ENCODE data around the gene IGF2R.

IGF2R gene

GRCh38 chr6:160057080-160057479, 88.2 kb downstream of the IGF2R start:
- no peak for DNase-seq

- DNase-seq: no peak
Observed at GRCh38 chr6:160058603-160059215, 89.8 kb downstream of the IGF2R start.

- no peak for DNase-seq
Observed at GRCh38 chr6:160060221-160060620, 91.3 kb downstream of the IGF2R start.

DNA sequence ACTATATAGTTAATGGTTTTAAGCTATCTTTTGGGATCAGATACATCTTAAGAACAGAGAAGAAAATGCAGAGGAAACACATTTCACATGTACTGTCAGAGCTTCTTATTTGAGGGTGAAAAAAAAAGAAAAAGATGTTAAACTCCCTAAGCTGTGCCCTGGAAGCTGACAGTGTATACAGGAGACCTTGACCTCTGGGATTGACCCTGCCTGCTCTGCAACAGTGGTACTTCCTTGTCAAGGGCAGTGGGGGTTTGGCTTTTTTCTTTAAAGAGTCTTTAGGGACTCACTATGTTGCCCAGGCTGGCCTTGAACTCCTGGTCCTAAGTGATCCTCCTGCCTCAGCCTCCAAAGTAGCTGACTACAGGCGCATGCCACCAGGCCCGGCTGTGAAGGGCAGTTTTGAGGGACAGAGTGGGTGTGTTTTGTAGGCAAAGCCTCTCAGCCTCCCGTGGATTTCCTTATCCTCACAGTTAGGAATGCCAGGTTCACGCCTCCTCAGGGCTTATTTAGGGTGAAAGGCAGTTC, 92.1 kb downstream of the IGF2R start:
- DNase-seq: no peak

- DNase-seq: no peak
Observed at GRCh38 chr6:160063771-160064413, 95.0 kb downstream of the IGF2R start.

DNA sequence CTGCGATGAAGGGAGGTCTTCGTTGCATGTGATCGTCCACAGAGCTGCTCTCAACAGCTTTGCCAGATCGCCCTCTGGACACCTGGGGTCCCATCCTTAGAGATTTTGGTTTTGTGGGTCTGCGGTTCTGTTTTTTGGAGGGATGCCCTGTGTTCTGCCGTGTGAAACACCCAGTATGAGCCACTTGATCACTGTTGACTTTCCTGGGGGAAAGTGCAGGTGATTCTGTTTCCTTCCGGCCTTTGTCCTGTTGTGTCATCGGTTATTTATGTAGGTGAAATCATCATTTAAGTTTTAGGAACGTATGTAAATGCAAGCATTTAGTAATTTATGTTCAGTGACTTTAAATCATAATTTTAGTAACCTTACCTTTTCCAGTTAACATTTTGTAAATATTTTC, 96.3 kb downstream of the IGF2R start:
- DNase-seq: no peak

DNA sequence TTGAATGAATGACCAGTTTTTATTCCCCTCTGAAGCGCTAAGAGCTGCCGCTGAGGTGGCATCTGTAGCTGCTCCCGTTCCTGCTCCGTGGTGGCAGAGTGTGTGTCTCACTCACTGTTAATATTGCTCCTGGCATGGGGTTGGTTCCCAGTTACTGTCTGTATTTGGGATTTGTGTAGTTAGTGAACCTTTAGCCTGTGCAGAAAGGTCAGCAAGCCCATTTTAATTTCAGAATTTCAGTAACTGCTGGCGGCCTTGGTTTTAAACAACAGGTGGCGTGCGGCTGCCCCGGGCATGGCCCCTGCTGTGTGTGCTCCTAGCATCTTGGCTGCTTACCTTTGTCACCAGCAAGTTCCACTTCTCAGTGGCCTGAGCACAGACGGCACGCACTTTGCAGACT, 98.7 kb downstream of the IGF2R start:
- DNase-seq: no peak

DNA sequence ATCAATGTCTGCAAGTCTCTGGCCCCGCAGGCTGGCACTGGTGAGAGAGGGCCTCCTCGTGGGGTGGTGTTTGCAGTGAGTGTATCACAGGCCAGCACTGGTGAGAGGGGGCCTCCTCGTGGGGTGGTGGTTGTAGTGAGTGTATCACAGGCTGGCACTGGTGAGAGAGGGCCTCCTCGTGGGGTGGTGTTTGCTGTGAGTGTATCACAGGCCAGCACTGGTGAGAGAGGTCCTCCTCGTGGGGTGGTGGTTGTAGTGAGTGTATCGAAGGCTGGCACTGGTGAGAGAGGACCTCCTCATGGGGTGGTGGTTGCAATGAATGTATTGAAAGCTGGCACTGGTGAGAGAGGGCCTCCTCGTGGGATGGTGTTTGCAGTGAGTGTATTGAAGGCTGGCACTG, 99.5 kb downstream of the IGF2R start:
- no peak for DNase-seq

- DNase-seq: no peak
Observed at GRCh38 chr6:160069050-160069454, 100.2 kb downstream of the IGF2R start.

- DNase-seq: no peak
Observed at GRCh38 chr6:160069459-160069858, 100.6 kb downstream of the IGF2R start.

DNA sequence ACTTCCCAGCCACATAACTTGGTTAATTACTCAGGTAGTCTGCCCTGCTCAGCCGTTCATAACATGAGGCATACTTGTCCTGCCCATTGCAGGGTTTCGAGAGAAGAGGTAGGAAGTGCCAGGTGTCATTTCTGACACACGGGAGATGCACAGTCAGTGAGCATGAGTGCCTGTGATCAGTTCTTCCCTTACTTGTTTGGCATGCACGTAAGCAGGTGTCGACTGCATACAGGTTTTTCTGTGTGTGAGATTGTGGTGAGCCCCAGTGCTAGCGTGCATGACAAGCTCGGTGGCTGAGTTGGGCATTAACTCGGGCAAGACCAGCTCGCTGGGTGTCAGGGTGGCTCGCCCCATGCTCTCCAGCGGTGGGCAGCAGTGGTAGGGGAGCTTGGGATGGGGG, 101.5 kb downstream of the IGF2R start:
- DNase-seq: no peak

- DNase-seq: no peak
Observed at GRCh38 chr6:160070831-160071230, 101.9 kb downstream of the IGF2R start.

DNA sequence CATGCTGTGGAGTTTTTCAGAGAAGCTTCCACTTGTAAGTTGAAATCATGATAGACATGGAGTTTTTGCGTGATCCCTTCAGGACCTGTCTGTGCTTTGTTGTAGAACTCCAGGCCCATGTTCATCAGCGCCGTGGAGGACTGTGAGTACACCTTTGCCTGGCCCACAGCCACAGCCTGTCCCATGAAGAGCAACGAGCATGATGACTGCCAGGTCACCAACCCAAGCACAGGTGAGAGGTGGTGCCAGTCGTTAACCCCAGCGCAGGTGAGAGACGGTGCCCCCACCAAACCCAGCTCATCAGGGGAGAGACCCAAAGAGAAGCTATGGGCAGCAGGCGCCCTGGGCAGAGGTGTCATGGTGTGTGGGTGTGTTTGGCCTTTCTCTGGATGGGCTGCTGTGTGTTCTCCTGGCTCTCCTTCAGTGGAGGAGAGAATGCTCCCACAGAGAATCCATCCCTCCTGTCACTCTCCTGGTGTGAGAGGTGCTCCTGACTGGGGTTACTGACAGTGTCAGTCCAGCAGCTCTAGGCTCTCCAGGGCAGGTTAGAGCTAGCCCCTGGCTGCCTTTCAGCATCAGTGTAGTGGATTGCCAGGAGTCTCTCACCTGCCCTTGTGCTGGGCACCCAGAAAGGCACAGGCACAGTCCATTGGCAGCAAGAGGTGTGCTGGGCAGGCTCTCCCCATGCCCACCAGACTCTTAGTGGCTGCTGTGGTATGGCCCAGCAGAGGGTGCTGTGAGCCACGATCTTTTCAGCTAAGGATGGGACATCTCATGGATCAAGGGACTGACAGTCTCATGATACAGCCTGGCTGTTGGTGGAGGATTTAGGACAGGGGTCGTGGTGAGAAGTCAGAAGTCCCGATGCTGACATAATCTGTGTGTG, 103.2 kb downstream of the IGF2R start:
- DNase-seq: no peak

GRCh38 chr6:160073272-160073671, 104.4 kb downstream of the IGF2R start:
- DNase-seq: no peak

DNA sequence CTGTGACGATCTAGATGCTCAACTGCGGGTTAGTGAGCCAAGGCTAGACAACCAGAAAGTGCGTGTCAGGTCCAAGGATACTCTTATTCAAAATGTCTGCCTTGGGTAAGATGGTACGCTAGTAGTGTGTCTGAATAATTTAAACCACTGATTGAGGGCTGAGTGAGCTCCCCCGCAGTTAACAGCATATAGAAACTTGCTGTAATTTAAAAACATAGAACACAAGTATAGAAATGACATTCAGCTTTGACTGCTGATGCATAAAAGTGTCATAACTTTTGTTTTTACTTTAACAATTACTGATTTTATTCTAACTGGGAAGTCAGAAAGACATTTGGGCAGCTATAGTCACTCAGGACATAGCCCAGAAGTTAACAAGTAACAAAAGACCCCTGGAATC, 107.1 kb downstream of the IGF2R start:
- no peak for DNase-seq

DNA sequence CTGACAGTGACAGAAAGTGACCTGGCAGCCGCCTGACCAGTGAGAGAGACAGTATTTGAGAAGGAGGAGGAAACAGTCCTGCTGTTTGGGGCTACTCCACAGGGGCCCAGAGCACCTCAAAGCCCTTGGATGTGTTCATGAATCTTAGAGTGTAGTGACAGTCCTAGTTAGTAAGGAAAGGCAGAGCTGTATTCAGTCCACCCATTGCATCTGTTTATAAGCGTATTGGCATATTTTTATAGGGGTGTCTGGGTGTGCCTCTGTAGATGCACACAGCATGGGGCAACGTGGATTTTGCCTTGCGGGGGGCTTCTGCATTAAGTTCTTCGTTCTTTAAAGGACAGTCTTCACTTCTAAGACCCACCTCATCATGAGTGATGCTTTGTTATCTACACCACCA, 108.1 kb downstream of the IGF2R start:
- no peak for DNase-seq

DNA sequence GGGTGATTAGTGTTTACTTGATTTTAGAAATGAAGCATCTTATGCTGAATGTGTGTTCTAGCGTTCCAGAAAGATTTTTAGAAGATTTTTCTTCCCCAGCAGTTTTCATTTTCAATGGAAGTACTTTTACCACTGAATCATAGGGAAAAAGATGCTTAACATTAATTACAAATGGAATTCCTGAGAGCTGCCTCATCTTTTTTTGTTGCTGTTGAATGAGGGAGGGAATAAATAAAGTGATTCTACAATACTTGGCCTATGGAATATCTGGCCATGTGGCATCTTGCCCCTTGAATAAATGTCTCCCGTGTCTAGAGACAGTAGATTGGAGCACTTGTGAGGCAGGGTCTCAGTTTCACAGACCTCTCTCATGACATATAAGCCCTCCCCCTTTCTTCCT, 108.6 kb downstream of the IGF2R start:
- DNase-seq: no peak

DNA sequence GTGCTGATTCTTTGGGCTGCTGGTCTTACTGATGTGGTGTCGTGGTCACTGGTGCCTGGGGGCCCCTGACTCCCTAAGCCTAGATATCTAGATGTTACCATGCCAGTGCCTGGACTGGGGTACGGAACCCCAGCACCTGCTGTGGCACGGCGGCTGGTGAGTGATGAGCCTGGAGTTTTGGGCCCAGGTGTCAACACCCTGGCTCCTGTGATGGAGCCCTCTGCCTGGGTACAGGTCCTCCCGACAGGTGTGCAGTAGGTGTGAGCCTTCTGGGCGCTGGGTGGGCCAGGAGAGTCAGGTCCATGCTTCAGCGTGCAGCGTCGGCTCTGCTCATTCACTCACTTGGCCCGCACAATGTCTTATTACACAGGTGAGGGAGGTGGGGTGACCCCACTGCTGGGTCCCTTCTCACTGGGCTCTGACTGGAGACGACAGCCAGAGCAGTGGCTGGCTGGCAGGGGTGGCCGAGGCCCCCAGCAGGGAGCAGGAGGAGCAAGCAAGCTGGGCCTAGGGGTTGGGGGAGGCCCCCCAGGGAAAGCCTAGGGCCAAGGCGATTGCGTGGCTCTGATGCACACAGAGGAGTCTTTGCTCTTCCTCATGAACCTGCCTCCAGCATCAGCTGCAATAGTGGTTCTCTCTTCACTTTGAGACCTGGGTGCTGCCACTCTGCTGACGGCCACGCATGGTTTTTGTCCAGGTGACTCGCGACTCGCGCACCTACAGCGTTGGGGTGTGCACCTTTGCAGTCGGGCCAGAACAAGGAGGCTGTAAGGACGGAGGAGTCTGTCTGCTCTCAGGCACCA, 110.2 kb downstream of the IGF2R start:
- DNase-seq: no peak

GRCh38 chr6:160079686-160080043, 110.8 kb downstream of the IGF2R start:
- no peak for DNase-seq

- DNase-seq: no peak
Observed at GRCh38 chr6:160080097-160080496, 111.2 kb downstream of the IGF2R start.

DNA sequence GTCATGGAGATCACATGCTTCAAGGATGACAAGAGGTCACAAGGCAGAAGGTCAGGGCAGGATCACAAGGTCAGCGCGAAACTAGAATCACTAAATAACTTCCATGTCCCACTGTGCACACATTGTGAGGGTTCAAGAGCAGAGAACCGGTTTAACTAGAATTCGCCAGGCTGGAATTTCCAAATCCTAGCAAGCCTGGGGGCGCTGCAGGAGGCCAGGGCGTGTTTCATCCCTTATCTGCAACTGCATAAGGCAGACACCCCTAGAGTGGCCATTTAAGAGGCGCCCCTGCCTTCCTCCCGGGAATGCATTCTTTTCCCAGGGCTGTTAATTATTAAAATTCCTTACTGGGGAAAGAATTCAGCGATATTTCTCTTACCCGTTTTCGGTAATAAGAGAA, 112.5 kb downstream of the IGF2R start:
- no peak for DNase-seq

DNA sequence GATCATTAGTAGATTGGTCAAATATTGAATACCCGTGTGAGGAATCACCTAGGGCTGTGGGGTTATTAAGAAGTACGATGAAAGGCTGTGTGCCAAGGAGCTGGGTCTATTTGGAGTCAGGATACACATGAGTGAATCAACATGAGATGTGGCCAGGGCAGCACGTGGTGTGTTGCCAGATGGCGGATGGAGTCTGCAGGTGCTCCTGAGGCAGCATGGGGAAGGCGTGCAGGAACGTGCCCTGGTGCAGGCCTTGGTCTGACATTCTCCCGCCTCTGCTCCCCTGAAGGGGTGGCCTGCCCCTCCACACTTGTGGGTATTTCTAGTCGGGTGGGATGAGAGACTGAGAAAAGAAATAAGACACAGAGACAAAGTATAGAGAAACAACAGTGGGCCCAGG, 113.7 kb downstream of the IGF2R start:
- DNase-seq: no peak

DNA sequence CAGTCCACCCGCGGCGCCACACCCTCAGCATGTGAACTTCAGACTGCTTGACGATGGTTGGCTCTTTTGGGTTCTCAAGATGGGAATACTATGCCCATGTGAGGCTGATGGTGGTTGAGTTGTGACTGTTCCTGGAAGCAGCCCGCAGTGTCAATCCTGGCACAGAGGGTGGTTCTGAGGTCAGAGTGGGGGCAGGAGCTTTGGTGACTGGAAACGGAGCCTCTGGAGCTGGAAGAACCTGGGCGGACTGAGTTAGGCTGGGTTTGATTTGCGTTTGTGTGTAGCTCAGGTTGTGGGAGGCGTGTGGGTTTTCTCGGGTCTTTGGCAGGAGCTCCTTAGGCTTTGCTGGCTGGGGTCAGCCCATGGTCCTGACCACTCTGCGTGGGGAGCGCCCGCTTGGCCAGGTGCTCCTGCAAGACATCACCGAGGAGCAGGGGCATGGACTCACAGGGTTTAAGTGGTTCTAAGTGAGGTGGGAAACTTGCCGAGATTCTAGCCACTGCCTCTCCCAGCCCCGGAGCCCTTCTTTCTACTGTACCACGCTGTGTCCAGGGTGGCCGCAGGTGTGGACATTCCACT, 115.4 kb downstream of the IGF2R start:
- no peak for DNase-seq
